ENCODE measurements around the gene HAUS3.

DNA sequence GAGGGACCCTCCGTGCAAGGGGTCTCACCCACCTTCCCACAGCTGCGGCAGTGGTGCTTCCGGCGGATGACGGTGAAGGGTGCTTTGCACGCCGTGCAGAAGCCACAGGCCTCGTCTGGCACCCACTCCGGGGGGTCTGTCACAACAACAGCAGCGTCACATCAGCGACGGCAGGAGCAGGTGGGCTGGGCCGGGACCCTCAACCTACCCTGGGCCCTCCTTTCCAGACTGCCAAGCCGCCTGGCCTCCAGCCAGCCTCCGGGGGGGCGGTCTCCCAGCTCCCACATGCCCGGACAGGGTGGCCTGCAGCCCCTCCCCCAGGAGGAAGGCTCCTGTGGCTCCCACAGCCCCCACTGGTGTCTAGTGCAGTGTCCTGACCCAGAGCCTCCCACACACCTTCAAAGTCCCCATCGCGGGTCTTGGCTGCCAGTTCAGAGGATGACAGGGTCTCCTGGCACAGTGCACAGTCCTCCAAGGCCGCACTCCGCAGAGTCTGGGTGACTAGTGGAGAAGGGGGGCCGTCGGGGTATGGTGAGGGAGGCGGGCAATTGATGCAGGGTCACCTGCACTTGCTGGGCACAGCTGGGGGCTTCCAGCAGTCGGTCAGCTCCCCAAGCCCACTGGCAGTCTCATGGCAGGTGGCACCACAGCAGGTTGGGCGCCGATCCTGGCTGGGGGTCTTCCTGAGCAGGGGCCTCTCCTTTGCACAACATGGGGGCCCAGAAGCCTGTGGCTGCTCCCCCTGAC is 29.5 kb upstream of the HAUS3 start:
- TF ChIP-seq, protein P1, sequence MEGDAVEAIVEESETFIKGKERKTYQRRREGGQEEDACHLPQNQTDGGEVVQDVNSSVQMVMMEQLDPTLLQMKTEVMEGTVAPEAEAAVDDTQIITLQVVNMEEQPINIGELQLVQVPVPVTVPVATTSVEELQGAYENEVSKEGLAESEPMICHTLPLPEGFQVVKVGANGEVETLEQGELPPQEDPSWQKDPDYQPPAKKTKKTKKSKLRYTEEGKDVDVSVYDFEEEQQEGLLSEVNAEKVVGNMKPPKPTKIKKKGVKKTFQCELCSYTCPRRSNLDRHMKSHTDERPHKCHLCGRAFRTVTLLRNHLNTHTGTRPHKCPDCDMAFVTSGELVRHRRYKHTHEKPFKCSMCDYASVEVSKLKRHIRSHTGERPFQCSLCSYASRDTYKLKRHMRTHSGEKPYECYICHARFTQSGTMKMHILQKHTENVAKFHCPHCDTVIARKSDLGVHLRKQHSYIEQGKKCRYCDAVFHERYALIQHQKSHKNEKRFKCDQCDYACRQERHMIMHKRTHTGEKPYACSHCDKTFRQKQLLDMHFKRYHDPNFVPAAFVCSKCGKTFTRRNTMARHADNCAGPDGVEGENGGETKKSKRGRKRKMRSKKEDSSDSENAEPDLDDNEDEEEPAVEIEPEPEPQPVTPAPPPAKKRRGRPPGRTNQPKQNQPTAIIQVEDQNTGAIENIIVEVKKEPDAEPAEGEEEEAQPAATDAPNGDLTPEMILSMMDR (IDR thresholded peaks at IDR 0.05) = no peak
- no peak for TF ChIP-seq KAT7 (CRISPR knock-in tag; IDR thresholded peaks at IDR 0.05; ENCODE audit: borderline replicate concordance)
- no peak for TF ChIP-seq ZNF138 (CRISPR knock-in tag; conservative IDR thresholded peaks at IDR 0.05)
- no peak for TF ChIP-seq SMAD3 (CRISPR knock-in tag; IDR thresholded peaks at IDR 0.05; ENCODE audit: borderline replicate concordance)
- TF ChIP-seq, protein P2, sequence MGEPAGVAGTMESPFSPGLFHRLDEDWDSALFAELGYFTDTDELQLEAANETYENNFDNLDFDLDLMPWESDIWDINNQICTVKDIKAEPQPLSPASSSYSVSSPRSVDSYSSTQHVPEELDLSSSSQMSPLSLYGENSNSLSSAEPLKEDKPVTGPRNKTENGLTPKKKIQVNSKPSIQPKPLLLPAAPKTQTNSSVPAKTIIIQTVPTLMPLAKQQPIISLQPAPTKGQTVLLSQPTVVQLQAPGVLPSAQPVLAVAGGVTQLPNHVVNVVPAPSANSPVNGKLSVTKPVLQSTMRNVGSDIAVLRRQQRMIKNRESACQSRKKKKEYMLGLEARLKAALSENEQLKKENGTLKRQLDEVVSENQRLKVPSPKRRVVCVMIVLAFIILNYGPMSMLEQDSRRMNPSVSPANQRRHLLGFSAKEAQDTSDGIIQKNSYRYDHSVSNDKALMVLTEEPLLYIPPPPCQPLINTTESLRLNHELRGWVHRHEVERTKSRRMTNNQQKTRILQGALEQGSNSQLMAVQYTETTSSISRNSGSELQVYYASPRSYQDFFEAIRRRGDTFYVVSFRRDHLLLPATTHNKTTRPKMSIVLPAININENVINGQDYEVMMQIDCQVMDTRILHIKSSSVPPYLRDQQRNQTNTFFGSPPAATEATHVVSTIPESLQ (CRISPR knock-in tag; IDR thresholded peaks at IDR 0.05) = no peak

Data from WTC11 (cell line).